IPS-20b (cell line): ENCODE measurements around the gene INPP5D.

Source experiments
- H3K27ac ChIP-seq: one replicate; pipeline ENCODE4 v1.5.1; 2013; ENCODE audit warnings: low read length
- H3K27me3 ChIP-seq: 2 replicates; pipeline ENCODE4 v1.6.1; 2013; ENCODE audit warnings: mild to moderate bottlenecking, low read length, inconsistent platforms; ENCODE audit not compliant: insufficient read depth
- H3K36me3 ChIP-seq: 2 replicates; pipeline ENCODE4 v1.6.1; 2013; ENCODE audit warnings: low read depth, mild to moderate bottlenecking, inconsistent platforms, low read length, moderate library complexity; ENCODE audit not compliant: insufficient read depth
- H3K4me1 ChIP-seq: 2 replicates; pipeline ENCODE4 v1.6.1; 2013; ENCODE audit warnings: mild to moderate bottlenecking, control low read depth, inconsistent platforms, low read length, moderate library complexity; ENCODE audit not compliant: insufficient read depth
- H3K4me3 ChIP-seq: 2 replicates; pipeline ENCODE4 v1.5.1; 2013; ENCODE audit warnings: mild to moderate bottlenecking, low read length, inconsistent platforms
- H3K9ac ChIP-seq: 2 replicates; pipeline ENCODE4 v1.6.1; 2013; ENCODE audit warnings: low read depth, mild to moderate bottlenecking, inconsistent platforms, low read length, moderate library complexity
- H3K9me3 ChIP-seq: 2 replicates; pipeline ENCODE4 v1.6.1; 2013; ENCODE audit warnings: mild to moderate bottlenecking, low read depth, low read length, inconsistent platforms; ENCODE audit not compliant: insufficient read depth

INPP5D gene

DNA sequence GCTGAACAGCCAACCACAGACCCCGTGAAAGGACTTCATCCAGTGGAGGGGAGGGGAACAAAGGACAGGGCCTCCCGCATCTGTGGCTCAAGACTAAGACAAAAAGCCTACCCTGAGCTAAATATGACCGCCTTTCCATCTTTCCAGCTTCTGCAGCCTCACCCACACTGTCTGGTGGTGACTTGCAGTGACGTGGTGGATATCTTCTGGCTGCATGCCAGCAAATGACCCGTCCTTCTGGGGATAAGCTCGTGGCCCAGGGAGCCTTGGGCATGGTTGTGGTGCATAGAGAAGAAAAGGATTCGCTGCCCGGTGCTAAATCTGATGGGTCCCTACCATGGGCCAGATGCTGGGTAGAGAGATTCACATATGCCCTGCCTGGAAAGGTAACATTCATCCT is 38.4 kb upstream of the INPP5D start:
- no peaks in the 10 kb centered on the region for H3K36me3 ChIP-seq
- H3K9me3 ChIP-seq = no peaks in the 10 kb centered on the region
- no peak overlapping the region for H3K27ac ChIP-seq
- no peaks in the 10 kb centered on the region for H3K27me3 ChIP-seq
- H3K9ac ChIP-seq = no peak overlapping the region
- no peaks in the 10 kb centered on the region for H3K4me1 ChIP-seq
- H3K4me3 ChIP-seq = no peak overlapping the region

DNA sequence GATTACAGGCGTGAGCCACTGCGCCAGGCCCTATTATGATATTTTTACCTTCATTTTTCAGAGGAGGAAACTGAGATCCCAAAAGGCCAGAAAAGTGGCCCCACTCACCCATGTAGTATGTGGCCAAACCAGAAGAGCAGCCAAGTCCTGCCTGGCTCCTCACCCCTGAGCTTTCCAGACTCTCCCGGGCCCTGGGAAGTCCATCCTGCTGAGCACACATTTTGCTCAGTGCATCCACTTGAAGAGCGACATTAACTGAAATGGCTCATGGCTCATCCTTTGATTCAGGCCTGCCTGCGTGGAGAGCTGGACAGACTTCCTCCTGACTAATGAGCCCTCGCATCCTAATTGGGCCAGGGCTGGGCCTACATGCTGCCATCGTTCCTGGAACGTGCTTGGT is 37.6 kb upstream of the INPP5D start:
- Histone ChIP-seq H3K4me3 (no peak overlapping the region), H3K9me3 (no peaks in the 10 kb centered on the region), H3K4me1 (no peaks in the 10 kb centered on the region), H3K36me3 (no peaks in the 10 kb centered on the region), H3K9ac (no peak overlapping the region), H3K27ac (no peak overlapping the region), H3K27me3 (no peaks in the 10 kb centered on the region)

DNA sequence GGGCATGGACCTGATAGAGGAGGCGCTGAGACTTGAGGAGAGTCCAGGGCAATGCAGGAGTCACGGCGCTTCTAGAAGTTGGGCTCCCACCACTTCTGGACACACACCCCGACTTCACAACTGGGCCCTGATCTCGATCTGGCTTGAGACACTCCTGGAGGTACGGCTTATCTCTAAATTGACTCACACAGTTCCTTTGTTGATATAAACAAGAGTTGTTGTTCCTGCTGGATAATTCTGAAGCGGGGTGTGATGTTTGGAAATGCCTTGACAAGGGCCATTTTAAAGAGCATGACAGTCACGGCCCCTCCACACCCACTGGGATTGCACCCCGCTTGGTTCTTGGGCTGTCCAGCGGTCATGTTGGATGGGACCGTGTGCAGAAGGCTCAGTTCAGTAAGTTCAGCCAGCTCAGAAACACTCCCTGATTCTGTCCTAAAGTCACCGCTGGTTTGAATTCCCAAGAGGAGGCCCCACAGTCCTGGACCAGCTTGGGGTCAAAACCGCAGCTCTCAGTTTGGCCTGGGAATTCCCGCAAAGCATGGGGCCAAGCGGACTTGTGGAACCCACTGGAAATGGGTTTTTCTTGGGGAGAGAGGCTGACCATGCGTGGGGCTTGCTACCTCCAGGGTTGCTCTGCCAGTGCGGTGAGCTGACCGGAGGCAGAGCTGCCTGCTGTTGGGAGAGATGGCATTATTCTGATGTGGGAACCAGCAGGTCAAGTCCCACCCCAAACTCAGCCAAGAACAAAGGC is 37.0 kb upstream of the INPP5D start:
- Histone ChIP-seq H3K27ac (no peak overlapping the region), H3K27me3 (no peaks in the 10 kb centered on the region), H3K9ac (no peak overlapping the region), H3K4me1 (no peaks in the 10 kb centered on the region), H3K9me3 (no peaks in the 10 kb centered on the region), H3K36me3 (no peaks in the 10 kb centered on the region), H3K4me3 (no peak overlapping the region)

DNA sequence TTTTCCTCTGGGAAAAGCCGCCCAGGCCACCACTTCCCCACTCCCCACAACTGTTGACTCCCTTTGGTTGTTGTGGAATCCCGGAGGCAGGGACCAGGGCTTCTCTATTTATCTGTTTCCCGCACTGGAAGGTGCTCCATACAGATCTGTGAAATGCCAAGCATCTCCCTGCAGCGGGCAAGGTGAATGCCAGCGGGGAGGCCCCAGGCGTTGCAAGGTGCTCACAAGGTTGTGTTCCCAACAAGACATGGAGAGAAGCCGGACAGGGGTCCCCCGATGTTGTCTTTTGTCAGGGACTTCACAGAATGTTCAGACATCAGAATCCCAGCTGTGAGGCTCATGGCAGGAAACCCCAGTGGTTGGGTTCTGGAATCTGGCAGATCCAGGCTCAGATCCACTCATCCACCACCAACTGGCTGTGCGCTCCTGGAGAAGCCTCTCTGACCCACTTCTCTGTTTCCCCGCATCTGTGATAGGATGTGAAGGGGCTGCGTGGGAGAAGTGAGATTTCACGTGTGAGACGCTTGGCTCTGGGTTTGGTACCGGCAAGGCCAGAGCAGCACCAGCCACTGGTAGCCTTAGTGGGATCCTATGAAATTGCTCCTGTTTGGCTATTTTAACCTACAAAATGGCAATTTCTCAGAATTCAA is 36.3 kb upstream of the INPP5D start:
- Histone ChIP-seq H3K27ac (no peak overlapping the region), H3K4me3 (no peak overlapping the region), H3K9ac (no peak overlapping the region), H3K27me3 (no peaks in the 10 kb centered on the region), H3K9me3 (no peaks in the 10 kb centered on the region), H3K4me1 (no peaks in the 10 kb centered on the region), H3K36me3 (no peaks in the 10 kb centered on the region)

DNA sequence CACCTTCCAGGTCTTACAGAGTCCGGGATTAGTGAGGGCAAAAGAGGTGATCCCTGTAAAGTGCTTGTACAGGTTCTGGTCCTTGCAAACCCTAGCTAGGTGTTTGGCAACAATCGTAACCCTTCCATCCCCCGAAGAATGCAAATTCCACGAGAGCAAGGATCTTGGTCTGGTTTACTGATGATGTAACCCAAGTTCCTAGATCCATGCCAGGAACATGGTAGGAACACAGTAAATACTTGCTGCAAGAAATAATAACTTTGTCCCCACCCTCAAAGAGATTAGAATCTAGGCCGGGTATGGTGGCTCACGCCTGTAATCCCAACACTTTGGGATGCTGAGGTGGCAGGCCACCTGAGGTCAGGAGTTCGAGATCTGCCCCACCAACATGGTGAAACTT is 34.4 kb upstream of the INPP5D start:
- Histone ChIP-seq H3K27ac (no peak overlapping the region), H3K9me3 (no peaks in the 10 kb centered on the region), H3K4me3 (no peak overlapping the region), H3K36me3 (no peaks in the 10 kb centered on the region), H3K9ac (no peak overlapping the region), H3K27me3 (no peaks in the 10 kb centered on the region), H3K4me1 (no peaks in the 10 kb centered on the region)

DNA sequence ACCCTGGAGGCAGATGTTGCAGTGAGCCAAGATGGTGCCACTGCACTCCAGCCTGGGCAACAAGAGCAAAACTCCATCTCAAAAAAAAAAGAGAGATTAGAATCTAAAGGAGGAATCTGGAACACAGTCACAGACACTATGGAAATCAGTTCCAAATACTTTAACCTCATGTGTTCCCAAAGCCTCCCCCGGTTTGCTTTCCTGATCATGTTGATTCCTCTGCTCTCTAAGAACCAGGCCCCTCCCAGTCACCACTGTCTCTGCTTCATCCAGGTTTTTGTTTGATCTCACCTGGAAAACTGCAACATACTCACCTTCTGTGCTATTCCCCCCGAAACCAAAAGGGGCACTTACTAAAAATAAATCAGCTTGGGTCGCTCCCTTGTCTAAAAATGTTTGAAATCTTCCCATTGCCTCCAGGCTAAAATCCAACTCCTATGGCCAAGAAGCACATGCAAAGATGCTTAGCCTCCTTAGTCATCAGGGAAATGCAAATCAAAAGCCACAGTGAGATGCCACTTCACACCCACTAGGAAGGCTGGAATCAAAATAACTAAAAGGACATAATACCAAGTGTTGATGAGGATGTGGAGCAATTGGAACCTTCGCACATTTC is 33.8 kb upstream of the INPP5D start:
- Histone ChIP-seq H3K4me3 (no peak overlapping the region), H3K27me3 (no peaks in the 10 kb centered on the region), H3K36me3 (no peaks in the 10 kb centered on the region), H3K9ac (no peak overlapping the region), H3K9me3 (no peaks in the 10 kb centered on the region), H3K4me1 (no peaks in the 10 kb centered on the region), H3K27ac (no peak overlapping the region)

DNA sequence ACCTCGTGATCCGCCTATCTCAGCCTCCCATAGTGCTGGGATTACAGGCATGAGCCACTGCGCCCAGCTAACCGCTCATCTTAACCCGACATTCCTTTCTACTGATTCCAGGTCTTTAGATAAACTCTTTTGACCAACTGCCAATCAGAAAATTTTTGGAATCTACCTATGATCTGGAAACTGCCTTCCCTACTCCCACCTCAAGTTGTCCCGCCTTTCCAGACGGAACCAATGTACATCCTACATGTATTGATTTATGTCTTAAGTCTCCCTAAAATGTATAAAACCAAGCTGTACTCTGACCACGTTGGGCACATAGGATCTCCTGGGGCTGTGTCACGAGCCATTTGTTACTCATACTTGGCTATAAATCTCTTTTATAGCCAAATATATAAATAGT is 30.8 kb upstream of the INPP5D start:
- Histone ChIP-seq H3K4me3 (no peak overlapping the region), H3K27ac (no peak overlapping the region), H3K27me3 (no peaks in the 10 kb centered on the region), H3K9me3 (no peaks in the 10 kb centered on the region), H3K4me1 (no peaks in the 10 kb centered on the region), H3K36me3 (no peaks in the 10 kb centered on the region), H3K9ac (no peak overlapping the region)

DNA sequence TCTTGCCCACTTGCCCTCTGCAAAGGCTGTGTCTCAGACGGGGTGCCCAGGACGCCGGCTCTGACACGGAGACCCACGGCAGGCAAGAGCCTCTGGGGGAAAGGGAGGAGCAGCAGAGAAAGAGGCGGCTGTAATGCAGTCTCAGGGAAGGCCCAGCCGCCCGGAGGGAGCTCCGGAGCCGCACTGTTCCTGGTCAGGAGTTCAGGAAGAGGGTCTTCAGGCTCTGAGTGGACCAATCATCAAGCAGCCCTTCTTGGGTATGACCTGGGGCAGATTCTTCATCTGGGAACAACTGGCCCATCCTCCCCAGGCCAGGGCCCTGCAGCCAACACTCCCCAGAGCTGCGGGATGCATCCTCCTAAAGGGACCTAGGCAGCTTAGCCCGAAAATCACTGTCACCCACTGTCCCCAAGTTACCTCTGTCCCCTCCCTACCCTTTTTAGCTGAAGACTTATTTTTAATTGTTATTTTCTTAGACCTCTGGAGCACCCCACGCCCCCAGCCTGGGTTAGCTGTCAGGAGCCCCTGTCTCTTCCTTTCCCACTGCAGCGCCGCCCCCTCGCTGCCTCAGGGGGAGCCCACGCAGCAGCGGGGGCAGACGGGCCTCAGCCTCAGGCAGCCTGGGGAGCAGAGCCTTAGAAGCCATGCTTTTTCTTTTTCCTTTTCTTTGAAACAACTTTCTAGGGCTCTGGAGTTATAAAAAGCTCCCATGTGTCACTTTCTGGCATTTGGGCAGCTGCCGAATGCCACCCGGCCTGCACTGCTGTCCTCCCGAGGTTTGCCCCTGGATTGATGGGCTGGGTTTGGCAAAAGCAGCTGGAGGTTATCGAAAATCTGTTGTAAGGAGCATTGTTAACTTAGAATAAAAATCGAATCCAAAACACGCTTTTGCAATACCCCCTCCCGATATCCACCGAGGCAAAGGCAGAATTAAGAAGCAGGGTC is 28.3 kb upstream of the INPP5D start:
- Histone ChIP-seq H3K9ac (no peak overlapping the region), H3K4me1 (no peaks in the 10 kb centered on the region), H3K9me3 (peaks cover 5% of the 10 kb centered on the region; the same call in 1 of the 2 replicates), H3K27ac (no peak overlapping the region), H3K4me3 (no peak overlapping the region), H3K27me3 (no peaks in the 10 kb centered on the region), H3K36me3 (no peaks in the 10 kb centered on the region)

DNA sequence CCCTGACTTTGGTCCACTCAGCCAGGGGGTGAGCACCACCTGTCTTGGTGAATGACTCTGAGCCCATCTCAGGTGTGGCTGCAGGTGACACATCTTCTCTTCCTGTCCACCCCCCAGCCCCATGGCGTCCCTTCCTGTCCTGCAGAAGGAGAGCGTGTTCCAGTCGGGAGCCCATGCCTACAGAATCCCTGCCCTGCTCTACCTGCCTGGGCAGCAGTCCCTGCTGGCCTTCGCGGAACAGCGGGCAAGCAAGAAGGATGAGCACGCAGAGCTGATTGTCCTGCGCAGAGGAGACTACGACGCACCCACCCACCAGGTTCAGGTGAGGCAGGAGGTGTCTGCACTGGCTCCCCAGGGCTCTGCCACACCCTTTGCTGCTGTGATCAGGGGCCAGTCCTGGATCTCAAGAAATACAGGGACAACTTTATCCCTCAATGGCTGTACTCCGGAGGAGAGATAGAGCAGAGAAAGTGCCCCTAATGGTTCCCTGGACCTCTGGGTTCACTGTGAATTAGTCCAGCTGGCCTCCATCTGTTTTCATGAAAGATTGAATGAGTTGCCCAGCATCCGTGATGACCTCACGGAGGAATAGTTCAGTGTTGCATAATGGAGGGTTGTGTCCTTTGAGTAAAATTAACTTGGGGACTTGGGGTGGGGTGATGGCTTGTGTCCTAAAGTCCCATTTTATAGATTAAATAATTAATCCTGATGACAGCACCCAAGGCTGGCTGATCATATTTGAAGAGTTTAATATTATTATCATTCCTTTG is 27.4 kb upstream of the INPP5D start, which contains the start of gene NEU2:
Gene NEU2 (plus strand): TSS at position 122 of the 770 bp plus-strand sequence. CDS start 0 bp downstream, at position 122.
- H3K9ac ChIP-seq = no peak within 1 kb of the TSS
- no peak within 1 kb of the TSS for H3K27ac ChIP-seq
- no peak within 1 kb of the TSS for H3K4me3 ChIP-seq
- no peaks in the 10 kb centered on the region for H3K36me3 ChIP-seq
- no peaks in the 10 kb centered on the region for H3K4me1 ChIP-seq
- H3K27me3 ChIP-seq = no peaks in the 10 kb centered on the region
- peaks cover 5% of the 10 kb centered on the region; the same call in 1 of the 2 replicates for H3K9me3 ChIP-seq

DNA sequence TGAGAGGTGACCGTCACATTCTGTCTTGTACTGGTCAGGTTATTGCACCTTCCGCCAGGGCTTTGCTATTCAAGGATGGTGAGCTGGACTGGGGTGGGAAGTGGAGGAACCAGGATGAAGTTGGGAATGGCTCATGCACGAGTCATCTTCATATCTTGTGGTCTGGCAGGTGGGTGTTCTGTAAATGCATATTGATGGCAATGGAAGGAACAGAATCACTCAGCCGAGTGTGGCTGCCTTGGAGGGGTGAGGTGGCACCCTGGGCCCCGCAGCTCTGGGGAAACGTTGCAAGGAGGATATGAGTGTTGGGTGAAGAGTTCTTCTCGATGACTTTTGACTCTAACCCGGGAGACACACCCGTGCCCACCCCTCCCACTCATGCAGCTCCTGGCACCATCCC is 26.5 kb upstream of the INPP5D start:
- no peak overlapping the region for H3K4me3 ChIP-seq
- H3K9ac ChIP-seq = no peak overlapping the region
- no peaks in the 10 kb centered on the region for H3K27me3 ChIP-seq
- no peak overlapping the region for H3K27ac ChIP-seq
- no peaks in the 10 kb centered on the region for H3K36me3 ChIP-seq
- no peaks in the 10 kb centered on the region for H3K4me1 ChIP-seq
- peaks cover 5% of the 10 kb centered on the region; the same call in 1 of the 2 replicates for H3K9me3 ChIP-seq
